Transverse colon (tissue), 4 donors: ENCODE results near the gene TPPP. TPM values are rescaled to one million over a fixed set of nuclear protein-coding genes. Genes with fewer than 3 reads are reported as not detected.
"Not testable (repeated sequence)": the region's sequence is repeated elsewhere in the genome, so short reads cannot be mapped to it uniquely, and the experiment has no call there.

Source experiments
- DNase-seq: peaks from one replicate; pipeline ENCODE4 v3.0.0-alpha.2; 2019
- H3K27ac ChIP-seq, 4 donors: fragments of 200-600 bp; sonication (generic); 2 replicates each; pipeline ENCODE4 v1.5.1; 2016 to 2018; ENCODE audit warnings: inconsistent platforms in 4 of 4
- H3K27me3 ChIP-seq: fragments of 200-600 bp; sonication (generic); 2 replicates; pipeline ENCODE4 v1.5.1; 2017; ENCODE audit warnings: inconsistent platforms
- H3K36me3 ChIP-seq, 4 donors: fragments of 200-600 bp; sonication (generic); 2 replicates each; pipeline ENCODE4 v1.5.1; 2017 to 2019; ENCODE audit warnings: inconsistent platforms in 4 of 4
- H3K4me1 ChIP-seq, 4 donors: fragments of 200-600 bp; sonication (generic); 2 replicates each; pipeline ENCODE4 v1.5.1; 2017 to 2020; ENCODE audit warnings: inconsistent platforms in 4 of 4
- H3K4me3 ChIP-seq, 4 donors: fragments of 200-600 bp; sonication (generic); 1 replicate in 1 of 4; 2 replicates in 3 of 4; pipeline versions ENCODE4 v1.5.1 to v1.6.1; 2017 to 2019; ENCODE audit warnings: inconsistent platforms in 4 of 4
- H3K9me3 ChIP-seq, 2 donors: fragments of 200-600 bp; sonication (generic); 2 replicates each; pipeline ENCODE4 v1.5.1; 2017 to 2019; ENCODE audit warnings: inconsistent platforms in 2 of 2
- POLR2A ChIP-seq: fragments of 450-650 bp; IDR thresholded peaks from one replicate; pipeline ENCODE4 v1.6.1; 2016; ENCODE audit warnings: antibody characterized with exemption, mild to moderate bottlenecking, moderate library complexity
- POLR2AphosphoS5 ChIP-seq, 3 donors: sonication (generic); formaldehyde crosslinking; IDR thresholded peaks; one replicate each; pipeline ENCODE4 v1.6.1; 2016; ENCODE audit warnings: antibody characterized with exemption in 3 of 3
- WGBS, 2 donors: methylation state at CpG; one replicate each; pipeline ENCODE4 v1.1.5; 2018; ENCODE audit warnings: low coverage in 1 of 2; 5-methylcytosine and 5-hydroxymethylcytosine counted together
- in situ Hi-C, 4 donors: fragments of 200-750 bp; cut with MboI; loops; one replicate each; pipeline versions ENCODE4 v1.15.0 to v1.15.1; 2017; ENCODE audit warnings: low sequenced_read_pairs in 3 of 4, low pct_ligation_motif_present in 1 of 4, low pct_unique_long_range_greater_than_20kb in 1 of 4
- intact Hi-C: fragments of 100-400 bp; cut with DNase I; formaldehyde crosslinking; loops from one replicate; pipeline ENCODE4 v1.15.1; 2023; ENCODE audit warnings: low total_unique reads
- total RNA-seq, 4 donors: library from RNA; depleted of rRNA; stranded (reverse); fragments of >200 nt; gene quantifications; one replicate each; pipeline ENCODE4 v1.1.0, GENCODE V29; 2016

TPPP gene
- 10 to 100 TPM in 1 of 4 donors, 1 to 10 TPM in 3; 2.2 to 40.6 (median 4.1) TPM for total RNA-seq

DNA sequence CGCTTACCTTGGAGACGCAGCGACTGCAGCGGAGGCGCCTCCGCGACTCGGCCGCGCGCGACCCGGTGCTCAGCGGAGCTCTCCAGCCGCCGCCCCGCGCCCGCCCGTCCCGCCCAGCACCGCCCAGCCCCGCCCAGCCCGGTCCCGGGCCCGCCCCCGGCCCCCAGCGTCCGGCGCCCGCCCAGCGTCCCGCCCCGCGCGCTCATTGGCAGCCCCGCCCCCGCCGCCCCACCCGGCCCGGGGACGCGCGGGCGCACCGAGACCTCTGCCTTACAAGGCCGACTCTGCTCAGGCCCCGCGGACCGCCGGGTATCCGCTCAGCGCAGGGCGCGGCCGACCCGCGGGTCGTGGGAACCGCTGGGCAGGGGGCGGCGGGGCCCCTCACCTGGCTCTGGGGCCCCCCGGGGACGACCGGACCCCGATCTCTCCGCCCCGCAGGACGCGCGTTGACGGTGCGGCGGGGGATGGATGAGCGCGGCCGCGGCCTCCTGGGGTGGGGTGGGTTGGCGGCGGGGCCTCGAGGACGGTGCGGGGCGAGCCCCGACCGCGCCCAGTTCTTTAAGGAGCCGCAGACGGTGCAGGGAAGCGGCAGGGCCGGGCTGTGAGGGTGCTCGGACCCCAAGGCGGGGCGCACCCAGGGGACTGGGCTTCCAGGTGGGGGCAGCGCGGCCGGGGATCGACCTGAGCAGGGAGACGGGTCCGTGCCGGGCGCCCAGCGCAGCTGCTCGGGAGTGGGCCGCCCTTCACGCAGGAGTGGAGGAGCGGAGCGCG, at the start of gene TPPP:
Gene TPPP, minus strand, starts transcription at position 82 of the 771 bp plus-strand sequence. CDS start 15,292 bp downstream, outside the sequence.
- H3K27me3 ChIP-seq, in situ Hi-C loops, intact Hi-C loops, H3K9me3 ChIP-seq, H3K4me1 ChIP-seq, H3K36me3 ChIP-seq: not testable (repeated sequence)
- Histone ChIP-seq H3K4me3 (peak within 1 kb of the TSS; percentile 44 to 89 (median 70)), H3K27ac (peak within 1 kb of the TSS; percentile 80 to 85 (median 82))
- DNase-seq: peak; percentile 91
- WGBS, 2 donors: 0% methylated on average over 14 of the region's 109 CpGs; no CpG with 5 or more reads in 1 of the 2 donors
- TF ChIP-seq POLR2AphosphoS5 (IDR thresholded peaks at IDR 0.05) (peak; percentile 90 to 95 (median 94)), POLR2A (peak; percentile 69)

DNA sequence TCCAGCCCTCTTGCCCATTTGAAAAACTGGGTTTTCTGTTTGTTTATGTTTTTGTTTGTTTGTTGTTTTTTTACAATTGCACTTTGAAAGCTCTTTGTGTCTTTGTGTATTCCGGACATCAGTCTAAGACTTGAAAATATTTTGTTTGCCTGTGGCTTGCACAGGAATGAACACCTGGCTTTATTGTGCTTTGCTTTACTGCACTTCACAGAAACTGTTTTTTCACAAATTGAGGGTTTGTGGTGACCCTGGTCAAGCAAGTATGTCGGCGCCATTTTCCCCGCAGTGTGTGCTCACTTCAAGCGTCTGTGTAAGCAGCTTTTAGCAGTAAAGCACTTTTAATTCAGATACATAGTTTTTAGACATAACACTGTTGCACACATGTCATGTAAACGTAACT, 49.1 kb upstream of the TPPP start:
- WGBS, 2 donors: 83 to 88% methylated on average over 1 to 6 of the region's 6 CpGs
- H3K27me3 ChIP-seq, intact Hi-C loops, DNase-seq, H3K4me1 ChIP-seq, H3K9me3 ChIP-seq, H3K36me3 ChIP-seq, H3K4me3 ChIP-seq, H3K27ac ChIP-seq: not testable (repeated sequence)
- in situ Hi-C loops: loop anchor here in 1 of 4 donors (5.0 kb wide), 1 partner anchor 90 kb away; no protein-coding TSS in a partner anchor

DNA sequence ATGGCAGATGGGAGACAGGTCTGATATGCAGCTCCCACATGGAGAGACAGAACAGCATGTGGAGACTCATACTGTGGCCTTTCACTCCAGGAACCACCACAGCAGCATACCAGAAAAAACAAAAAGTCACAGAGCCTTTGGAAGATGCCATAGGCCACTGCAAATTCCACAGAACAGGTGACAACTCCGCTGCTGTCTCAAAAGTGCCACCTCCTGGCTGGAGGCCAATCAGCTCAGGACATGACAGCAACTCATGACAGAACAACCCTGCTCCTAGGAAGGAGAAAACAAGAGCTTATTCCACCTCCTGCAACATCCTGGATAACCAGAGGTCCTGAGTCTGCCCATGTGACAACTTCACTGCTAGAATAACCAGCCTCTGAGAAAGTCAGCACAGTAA, 41.0 kb upstream of the TPPP start:
- H3K4me1 ChIP-seq, DNase-seq, H3K27ac ChIP-seq, in situ Hi-C loops, H3K36me3 ChIP-seq, H3K27me3 ChIP-seq, H3K4me3 ChIP-seq, intact Hi-C loops, H3K9me3 ChIP-seq: not testable (repeated sequence)
- WGBS, 2 donors: 75% methylated on average over 1 of the region's 1 CpG; no CpG with 5 or more reads in 1 of the 2 donors

DNA sequence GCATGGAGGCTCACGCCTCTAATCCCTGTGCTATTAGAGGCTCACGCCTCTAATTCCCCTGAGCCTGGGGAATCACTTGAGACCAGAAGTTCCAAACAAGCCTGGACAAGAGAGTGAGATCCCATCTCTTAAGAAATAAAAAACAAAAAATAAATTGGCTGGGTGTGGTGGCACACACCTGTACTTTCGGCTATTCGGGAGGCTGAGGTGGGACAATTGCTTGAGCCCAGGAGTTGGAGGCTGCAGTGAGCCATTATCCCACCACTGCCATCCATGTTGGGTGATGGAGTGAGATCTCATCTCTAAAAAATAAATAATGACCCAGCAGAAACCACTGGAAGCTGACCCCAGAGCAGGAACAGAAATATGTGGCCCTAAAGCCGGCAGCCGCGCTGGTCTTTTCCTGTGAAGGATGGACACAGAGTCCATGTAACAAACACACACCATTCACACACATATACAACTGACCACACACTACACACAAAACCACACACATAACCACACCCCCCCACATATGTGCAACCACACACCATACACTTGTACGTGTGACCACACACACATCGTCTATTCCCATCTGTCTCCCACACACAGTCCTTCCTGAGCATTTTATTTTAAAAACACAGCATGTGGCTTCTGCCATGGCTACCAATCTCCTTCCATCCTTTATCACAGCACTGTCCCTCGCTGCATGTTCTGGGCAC, 39.8 kb upstream of the TPPP start:
- H3K4me1 ChIP-seq, H3K4me3 ChIP-seq, DNase-seq, H3K27me3 ChIP-seq, H3K36me3 ChIP-seq, intact Hi-C loops, H3K27ac ChIP-seq, in situ Hi-C loops, H3K9me3 ChIP-seq: not testable (repeated sequence)
- WGBS, 2 donors: 93 to 100% methylated on average over 3 to 10 of the region's 10 CpGs

DNA sequence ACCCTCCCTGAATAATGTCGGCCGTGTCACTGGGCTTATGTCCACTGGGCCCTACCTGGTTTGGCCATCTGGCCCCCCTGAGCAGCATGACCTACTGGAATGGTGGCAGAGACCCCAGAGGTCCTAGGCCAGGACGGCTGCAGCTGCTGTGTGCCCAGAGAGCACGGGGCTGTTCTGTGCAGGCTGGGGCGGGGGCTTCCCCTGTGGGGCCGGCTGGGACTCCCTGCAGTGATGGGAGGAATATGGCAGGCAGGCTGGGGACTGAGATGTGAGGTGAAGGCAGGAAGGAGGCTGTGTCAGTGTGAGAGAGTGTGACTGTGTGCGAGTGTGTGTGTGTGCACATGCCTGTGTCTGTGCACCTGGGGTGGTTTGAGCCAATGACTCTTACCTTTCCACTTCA, 36.1 kb upstream of the TPPP start:
- H3K9me3 ChIP-seq, H3K27ac ChIP-seq, H3K4me1 ChIP-seq, H3K27me3 ChIP-seq, intact Hi-C loops, H3K36me3 ChIP-seq, in situ Hi-C loops, H3K4me3 ChIP-seq, DNase-seq: not testable (repeated sequence)
- 83 to 100% methylated on average over 1 to 4 of the region's 7 CpGs for WGBS, 2 donors

DNA sequence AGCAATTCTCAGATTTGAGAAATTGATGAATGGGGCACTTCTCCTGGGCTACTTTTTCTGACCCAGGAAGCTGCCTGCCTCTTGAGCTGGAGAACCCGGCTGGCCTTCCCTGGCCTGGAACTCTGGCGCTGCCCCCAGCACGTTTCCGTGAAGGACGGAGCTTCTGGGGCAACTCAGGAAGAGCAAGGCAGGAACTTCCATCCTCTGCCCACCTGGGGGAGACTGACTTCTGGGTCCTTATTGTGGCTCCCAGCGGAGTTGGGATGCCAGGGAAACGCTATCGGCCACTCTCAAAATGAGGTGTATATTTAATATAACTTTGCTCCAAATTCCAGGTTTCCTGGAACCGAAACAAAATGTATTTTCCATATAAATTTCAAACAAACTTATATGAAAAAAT, 33.9 kb upstream of the TPPP start:
- in situ Hi-C loops, H3K4me1 ChIP-seq, H3K27me3 ChIP-seq, H3K9me3 ChIP-seq, H3K27ac ChIP-seq, H3K4me3 ChIP-seq, H3K36me3 ChIP-seq, DNase-seq, intact Hi-C loops: not testable (repeated sequence)
- 74% methylated on average over 6 of the region's 9 CpGs; no CpG with 5 or more reads in 1 of the 2 donors for WGBS, 2 donors

DNA sequence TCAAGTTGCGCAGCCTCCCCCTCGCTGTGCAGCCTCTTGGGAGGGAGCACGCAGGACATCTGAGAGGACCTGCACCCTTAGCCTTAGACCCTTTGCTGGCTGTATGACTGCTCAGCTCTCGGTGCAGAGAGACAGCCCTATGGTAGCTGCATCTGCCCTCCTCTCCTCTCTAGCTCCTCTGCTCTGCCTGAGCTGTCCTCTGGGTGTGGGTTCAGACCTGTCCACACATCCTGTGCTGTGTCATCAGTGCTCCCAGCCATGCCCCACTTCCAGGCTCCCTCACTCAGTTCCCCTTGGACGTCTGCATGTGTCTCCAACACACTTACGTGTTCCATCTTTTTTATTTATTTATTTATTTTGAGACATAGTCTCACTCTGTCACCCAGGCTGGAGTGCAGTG, 30.7 kb upstream of the TPPP start:
- DNase-seq, H3K9me3 ChIP-seq, H3K4me1 ChIP-seq, intact Hi-C loops, H3K4me3 ChIP-seq, H3K27me3 ChIP-seq, H3K36me3 ChIP-seq, in situ Hi-C loops, H3K27ac ChIP-seq: not testable (repeated sequence)
- WGBS, 2 donors: 79 to 96% methylated on average over 2 of the region's 6 CpGs

DNA sequence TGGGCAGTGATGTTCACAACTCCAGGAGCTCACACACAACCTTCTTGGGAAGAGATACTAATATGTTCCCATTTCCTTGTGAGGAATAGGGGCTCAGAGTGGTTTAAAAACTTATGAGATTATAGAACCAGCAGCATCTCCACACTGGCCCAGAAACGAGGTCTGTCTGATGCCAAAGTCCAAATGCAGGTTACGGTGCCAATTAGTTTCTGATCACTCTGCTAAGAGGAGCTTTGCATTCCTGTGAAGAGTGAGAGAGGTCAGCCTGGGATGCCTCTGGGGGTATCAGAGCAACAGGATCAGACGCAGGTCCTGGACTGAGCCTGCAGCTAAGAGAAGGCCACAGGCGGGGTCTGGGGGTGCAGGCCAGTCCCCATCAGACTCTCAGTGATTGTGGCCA, 30.2 kb upstream of the TPPP start:
- H3K36me3 ChIP-seq, H3K27ac ChIP-seq, H3K4me3 ChIP-seq, DNase-seq, in situ Hi-C loops, H3K27me3 ChIP-seq, intact Hi-C loops, H3K9me3 ChIP-seq, H3K4me1 ChIP-seq: not testable (repeated sequence)
- WGBS, 2 donors: 82% methylated on average over 4 of the region's 4 CpGs; no CpG with 5 or more reads in 1 of the 2 donors

DNA sequence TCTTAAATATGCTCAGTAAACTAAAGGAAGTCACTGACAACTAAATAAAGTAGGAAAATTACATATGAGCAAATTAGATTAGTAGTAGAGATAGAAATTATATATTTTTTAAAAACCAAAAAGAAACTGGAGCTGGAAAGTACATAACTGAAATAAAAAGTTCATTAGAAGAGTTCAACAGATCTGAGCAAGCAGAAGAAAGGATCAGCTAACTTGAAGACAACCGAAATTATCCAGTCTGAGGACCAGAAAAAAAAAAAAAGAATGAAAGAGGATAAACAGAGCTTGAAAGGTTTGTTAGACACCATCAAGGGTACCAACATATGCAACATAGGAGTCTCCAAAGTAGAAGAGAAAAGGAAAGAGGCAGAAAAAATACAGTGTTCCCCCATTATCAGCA, 26.2 kb upstream of the TPPP start:
- WGBS, 2 donors: 82 to 100% methylated on average over 1 of the region's 1 CpG
- H3K4me3 ChIP-seq, H3K9me3 ChIP-seq, H3K36me3 ChIP-seq, H3K27me3 ChIP-seq, H3K4me1 ChIP-seq, H3K27ac ChIP-seq, intact Hi-C loops, DNase-seq, in situ Hi-C loops: not testable (repeated sequence)
